CD4-positive, alpha-beta T cell treated with Interleukin-12 subunit alpha and Interleukin-12 subunit beta, for 1 hour (primary cell): ENCODE data around the gene ZFP57.

Experiments used
- DNase-seq: peaks from one replicate; pipeline ENCODE4 v3.0.0-alpha.2; 2020

Gene ZFP57

DNA sequence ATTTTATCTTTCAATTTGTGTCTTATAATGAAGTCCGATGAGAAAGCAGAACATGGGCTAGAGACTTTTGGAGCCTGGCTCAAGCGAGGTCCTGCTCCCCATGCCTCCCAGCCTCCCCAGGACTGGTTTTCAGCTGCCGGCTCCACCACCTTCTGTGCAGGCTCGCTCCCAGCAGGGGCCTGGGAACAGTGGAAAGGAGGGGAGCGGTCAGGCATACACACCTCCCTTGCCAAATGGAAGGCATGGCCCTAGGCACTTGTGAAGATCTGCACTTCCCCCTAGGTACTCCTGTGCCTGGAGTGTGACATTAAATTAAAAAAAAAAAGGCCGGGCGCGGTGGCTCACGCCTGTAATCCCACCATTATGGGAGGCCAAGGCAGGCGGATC is 28.8 kb downstream of the ZFP57 start:
- DNase-seq: no peak

DNA sequence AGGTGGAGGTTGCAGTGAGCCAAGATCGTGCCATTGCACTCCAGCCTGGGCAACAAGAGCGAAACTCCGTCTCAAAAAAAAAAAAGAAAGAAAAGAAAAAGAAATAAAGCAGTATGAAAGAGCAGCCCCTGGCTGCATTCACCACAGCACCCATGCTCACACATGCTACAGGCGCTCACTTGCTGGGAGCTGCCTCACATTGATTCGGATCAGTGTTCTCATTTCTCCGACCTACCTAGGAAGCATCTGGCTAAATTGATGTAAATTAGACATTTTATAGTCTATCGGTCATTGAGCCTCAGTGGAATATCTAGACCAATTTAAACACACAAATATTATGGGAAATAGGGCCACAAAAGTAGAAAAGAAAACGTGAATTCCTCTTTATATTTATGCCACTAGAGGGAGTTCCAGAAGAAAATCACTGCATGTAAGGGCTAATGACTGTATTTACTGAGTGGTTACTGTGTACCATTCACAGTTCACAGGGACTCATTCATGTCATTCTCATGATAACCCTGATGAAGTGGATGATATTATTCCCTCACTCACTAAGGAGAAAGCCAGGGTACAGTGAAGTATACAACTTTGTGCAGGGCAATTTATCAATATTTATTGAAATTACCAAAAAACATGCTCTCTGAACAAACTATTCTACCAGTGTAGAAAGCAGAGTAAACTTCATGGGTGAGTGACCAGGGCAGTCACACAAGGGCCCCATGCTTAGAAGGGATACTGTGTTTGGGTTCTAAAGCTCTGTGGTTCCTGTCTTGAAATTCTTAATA is 29.3 kb downstream of the ZFP57 start:
- DNase-seq: peak; percentile 49

DNA sequence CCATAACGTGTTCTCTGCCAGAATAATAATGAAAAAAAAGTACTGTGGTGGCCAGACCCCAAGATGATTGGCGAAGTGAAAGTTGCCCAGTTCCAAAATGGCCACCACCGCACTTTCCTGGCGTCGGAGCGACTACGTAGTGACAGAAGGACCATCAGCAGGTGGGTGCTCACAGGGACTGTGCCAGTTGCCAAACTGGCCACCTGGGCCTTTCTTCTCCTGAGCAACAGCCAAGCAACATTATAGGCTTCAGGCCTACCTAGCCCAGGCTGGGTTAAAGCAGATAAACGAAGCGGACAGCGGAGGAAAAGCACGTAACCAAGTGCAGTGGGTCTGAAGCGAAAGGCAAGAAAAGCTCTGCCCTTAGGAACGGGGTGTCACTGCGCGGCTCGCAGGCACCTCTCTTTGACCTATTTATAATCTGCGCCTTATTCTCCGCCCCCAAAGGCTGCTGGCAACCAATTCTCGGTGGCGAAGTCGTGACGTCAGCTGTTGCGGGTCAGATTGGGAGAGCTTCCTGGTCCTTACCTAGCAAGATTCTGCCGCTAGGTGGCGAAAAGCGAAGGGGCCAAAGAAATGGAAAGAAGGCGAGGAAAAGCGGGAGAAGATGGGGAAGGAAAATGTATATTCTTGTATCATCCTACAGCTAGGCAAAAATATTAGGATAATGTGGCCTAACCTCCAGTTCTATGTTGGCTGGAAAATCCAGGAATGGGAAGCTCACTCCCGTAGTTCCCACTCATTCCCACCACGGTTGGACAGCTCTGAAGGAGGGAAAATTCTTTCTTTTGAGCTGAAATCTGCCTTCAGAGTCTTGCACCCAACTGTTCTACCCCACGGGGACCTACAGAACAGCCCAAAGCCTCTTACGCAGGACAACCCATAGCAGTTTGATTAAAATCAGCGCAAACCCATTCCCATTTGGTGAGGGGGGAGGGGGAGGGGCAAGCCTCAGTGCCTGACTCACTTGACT is 31.0 kb downstream of the ZFP57 start:
- DNase-seq: peak; percentile 99

DNA sequence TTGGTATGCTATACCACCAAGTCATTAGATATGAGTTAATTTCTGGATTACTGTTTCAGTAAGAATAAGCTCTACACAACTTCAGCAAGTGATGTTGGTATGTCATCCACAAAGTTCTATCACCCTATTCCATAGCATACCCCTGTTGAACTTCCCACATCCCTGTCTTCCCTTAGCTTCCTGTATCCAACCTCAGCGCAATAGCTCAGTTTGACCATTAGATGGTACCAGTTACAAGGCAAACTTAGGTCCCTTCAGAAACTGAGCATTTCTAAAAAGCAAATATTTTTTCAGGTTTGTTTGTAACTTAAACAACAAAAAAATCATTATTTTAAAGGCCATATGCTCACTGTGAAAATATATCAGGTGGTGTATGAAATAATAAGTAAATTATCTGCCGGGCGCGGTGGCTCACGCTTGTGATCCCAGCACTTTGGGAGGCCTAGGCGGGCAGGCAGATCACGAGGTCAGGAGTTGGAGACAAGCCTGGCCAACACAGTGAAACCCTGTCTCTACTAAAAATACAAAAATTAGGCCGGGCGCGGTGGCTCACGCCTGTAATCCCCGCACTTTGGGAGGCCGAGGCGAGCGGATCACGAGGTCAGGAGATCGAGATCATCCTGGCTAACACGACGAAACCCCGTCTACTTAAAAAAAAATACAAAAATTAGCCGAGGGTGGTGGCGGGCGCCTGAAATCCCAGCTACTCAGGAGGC is 32.9 kb downstream of the ZFP57 start:
- DNase-seq: no peak

DNA sequence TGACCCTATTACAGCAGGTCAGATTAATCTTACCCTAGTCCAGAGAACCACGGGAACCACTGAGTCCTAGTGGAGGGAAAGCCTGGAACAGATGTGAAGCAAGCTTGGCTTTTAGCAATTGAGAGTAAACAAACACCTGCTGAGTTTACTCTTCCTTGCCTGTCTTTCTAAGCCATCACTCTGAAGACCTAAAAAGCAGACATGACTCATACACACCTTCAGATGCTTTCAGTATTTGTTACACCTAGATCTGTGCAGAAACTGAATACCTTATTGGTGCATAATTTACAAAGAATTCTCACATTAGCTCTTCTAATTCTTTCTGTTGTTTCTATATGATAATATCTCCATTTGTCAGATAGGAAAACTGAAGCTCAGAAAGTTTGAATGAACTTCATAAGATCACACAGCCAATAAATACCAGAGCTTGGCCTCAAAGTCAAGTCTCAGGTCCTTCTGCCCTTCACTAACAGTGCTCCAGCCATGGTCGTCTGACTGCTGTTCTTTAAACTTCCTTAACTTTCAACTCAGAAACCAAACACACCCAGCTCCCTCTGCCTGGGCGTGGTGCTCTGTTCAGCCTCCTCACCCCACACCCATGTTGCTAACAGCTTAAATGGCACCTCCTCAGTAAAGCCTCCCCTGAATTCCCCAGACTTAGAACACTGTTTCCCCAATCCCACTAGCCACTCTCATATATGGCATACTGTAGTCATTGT is 39.4 kb downstream of the ZFP57 start:
- DNase-seq: peak; percentile 44

DNA sequence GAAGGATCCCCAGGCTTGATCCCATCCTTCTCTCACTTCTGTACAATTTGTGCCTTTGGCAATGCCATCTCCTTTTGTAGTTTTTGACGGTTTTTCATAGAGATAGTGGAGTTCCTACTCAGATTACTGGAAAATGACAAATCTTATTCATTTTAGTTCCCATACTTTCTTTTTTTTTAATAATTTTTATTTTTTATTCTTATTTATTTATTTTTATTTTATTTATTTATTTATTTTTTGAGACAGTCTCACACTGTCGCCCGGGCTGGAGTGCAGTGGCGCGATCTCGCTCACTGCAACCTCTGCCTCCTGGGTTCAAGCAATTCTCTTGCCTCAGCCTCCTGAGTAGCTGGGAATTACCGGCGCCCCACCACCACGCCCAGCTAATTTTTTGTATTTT is 43.7 kb downstream of the ZFP57 start:
- DNase-seq: no peak

DNA sequence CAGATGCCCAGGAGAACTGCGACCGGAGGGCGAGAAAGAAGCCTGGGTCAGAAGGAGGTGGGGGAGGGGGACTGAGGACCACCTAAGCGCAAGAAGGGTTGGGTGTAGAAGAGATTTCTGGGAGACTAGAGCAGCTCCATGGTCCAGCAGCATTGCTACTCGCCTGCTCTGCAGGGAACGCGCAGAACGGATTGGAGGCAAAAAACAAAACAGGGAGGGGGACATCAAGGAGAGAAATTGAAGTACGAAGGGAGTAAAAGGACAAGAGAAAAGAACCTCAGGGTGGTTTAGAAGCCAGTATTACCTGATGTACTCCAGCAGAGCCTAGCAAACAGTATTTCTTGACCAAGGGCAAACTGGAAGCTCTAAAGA is 47.4 kb downstream of the ZFP57 start:
- DNase-seq: no peak

DNA sequence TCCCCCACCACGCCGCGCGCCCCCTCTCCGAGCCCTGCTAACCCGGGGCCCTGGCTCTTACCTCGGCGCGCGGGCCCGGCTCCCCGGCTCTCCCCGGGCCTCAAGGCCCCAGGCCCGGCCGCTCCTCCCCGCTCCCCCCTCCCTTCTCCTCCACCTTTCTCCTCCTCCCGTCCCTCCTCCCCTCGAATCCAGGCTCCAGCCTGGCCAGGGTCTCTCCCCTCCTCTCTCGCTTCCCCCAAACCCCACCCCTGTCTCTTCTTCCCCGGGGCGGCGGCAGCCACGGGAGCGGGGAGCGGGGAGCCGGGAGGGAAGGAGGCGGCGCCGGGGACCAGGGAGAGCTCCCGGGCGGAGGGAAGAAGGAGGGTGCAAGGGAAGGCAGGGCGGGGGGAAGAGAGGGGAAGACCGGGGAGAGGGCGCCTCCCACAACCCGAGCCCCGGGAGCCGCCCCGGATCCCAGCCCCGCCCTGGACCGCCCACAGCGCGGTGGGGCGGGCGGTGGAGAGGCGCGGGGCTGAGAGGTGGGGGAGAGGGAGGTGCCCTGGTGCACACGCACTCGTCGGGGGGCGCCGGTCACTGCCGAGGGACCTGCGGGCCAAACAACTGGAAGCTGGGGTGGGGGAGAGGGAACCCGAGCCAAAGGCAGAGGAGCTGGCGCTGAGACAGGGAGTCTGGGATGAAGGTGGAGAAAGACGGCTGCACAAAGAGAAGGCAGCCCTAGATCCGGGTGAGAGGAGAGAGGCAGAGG is 48.0 kb downstream of the ZFP57 start, which contains the start of gene GABBR1:
Gene GABBR1 (minus strand): TSS at position 395 of the 745 bp plus-strand sequence. CDS start 798 bp downstream, outside the sequence.
- DNase-seq: peak; percentile 77

DNA sequence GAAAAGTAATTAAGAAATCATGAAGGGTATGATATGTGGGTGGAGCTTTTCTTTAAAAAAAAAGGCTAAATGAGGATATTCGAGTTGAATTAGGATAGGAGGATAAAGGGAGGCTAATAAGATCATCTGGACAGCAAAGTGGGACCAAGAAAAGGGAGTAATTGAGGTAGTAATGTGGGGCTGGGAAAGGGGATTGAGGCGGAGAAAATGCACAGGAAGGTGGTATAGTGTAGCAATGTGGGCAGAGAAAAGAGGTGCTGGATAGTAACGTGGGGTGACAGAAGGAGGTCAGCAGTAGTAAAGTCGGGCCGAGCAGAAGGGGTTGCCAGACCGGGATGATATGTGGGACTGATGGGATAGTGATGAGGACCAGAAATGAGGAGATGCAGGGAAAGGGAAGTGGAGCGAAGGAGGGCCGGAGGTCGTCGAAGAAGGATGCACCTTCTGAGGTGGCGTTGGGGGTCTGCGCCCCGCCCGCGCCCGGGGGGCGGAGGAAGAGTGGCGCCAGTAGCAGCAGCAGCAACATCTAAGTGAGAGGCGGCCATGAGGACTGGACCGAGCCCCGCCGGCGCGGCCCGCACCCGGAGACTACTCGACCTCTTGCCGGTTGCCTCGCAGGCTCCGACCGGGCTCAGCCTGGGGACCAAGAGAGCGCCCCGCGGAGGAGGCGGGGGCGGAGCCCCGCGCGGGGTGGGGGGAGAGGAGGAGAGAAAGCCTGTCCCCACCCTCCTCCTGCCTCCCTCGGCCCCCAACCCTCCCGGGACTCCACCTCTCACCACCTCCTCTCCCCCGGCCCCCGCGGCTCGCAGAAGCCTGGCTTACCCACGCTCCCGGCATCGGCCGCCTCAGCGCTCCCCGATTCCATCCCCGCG is 48.9 kb downstream of the ZFP57 start:
- DNase-seq: peak; percentile 72

DNA sequence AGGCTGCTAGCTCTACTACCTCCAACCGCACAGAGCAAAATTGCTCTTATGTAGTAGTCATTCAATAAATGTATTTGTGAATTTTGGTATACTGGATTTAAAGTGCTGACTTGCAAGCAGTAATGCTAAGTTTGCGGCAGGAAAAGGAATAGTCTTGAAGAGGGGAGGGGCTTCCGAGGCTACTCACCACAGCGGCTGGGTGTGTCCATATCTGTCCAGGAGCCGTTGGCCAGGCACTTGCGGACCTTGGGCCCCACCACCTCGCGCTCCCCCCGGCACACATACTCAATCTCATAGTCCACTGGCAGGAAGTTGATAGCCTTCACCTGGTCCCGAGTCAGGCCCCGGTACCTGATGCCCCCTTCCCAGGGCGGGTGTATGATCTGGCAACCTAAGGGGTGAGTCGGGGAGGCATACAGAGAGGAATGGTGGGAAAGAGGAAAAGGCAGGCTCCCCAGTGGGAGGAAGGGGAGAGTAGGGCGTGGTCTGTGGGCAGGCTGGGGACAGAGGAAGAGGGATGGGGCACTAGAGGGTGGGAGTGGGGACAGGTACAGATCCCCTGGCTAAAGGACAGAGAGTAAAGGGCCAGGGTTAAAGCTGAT is 49.6 kb downstream of the ZFP57 start:
- DNase-seq: no peak

DNA sequence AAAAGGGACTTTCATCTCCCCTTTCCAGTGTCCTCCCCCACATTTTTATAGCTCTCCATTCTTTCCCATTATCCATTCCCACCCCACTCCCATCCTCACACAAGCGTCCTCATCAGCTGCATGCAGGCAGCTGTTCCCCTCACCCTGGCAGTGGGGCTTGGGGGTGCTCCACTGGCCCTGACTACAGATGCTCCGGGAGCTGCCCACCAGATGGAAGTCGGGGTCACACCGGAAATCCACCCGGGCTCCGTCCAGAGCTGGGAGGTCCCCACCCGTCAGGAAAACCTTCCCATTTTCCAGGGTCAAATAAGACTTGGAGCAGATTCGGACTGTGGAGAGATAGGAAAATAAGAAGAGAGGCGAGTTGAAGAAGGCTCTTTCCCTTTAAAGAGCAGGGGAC is 50.6 kb downstream of the ZFP57 start:
- DNase-seq: no peak

DNA sequence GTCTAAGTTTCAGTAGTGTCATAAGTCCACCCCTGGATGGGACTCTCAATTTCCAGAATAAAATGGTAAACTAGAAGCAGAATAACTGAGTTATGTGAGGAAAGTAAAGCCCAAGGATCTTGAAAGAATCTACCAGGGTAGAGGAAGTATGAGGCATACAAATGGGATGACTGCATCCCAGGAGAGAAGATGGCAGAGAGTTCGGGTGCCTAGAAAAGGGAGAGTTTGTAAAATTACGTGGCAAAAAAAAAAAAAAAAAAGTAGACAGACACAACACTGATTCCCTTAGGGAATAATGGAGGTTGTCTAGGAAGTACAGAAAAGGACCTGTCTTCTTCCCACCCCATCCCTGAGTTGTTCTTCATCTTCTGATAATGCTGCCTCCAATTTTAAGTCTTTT is 51.4 kb downstream of the ZFP57 start:
- no peak for DNase-seq

DNA sequence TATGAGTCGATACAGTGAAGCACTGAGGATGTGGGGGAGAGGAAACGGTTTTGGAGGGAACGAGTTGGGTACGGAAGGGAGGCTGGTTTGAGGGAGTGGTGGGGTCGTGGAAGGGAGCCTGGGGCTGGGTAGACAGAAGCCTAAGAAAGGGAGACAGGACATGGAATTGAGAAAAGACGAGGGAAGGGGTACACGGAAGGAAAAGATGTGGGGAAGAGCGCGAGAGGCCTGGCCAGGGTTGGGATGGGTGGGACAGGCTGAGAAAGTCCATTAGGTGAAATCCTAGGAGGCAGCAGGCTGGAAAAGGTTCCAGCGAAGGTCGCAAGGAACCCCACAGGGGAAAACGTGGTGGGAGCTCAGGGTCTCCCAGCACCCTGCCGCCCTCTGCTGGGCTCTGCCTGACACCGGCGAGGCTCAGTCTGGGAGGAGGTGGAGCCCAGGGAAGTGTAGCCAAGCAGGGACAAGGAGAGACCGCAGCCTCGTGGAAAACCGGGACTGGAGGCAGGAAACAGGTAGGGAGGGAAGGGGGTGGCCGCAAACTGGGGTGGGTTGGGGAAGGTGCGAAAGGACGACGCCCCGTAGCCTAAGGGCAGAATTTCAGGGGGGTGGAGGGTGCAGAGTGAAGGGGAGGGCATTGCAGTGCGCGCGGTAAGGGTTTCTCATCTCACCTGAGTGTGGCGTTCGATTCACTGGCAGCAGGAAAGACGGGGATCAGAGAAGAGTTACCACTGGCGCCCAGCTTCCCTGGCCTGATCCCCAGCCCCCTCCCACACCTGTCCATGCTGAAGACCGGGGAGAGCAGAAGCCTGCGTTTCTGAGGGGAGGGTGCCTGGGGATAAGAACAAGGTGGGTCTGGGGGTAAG is 52.3 kb downstream of the ZFP57 start:
- peak; percentile 48 for DNase-seq

DNA sequence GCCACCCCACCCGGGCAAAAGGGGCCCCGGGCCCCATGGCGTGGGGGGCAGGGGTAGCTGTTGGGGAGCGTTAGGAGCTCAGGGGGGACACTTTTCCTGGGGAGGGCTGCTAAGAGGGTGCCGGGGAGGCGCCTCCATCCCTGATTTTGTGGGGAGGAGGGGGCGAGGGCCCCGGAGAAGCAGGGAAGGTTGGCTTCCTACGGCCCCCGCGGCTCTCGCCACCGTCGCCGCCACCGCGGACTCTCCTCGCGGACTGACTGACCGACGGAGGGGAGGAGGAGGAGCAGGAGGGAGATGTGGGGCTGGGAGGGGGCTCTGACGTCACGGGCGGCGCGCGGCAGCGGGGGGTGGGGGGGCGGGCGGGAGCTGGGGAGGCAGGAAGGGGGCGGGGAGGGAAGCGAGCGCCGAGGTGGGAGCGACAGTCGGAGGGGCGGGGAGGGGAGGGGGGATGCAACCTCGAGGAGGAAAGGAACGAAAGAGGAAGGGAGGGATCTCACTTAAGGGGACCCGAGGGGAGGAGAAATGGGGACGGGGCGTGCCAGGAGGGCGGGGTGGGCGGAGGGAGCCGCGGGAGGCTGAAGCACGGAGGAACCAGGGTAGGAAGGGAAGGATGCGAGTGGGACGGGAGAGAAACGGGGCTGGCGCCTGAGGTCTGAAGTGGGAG is 53.1 kb downstream of the ZFP57 start:
- peak; percentile 76 for DNase-seq

DNA sequence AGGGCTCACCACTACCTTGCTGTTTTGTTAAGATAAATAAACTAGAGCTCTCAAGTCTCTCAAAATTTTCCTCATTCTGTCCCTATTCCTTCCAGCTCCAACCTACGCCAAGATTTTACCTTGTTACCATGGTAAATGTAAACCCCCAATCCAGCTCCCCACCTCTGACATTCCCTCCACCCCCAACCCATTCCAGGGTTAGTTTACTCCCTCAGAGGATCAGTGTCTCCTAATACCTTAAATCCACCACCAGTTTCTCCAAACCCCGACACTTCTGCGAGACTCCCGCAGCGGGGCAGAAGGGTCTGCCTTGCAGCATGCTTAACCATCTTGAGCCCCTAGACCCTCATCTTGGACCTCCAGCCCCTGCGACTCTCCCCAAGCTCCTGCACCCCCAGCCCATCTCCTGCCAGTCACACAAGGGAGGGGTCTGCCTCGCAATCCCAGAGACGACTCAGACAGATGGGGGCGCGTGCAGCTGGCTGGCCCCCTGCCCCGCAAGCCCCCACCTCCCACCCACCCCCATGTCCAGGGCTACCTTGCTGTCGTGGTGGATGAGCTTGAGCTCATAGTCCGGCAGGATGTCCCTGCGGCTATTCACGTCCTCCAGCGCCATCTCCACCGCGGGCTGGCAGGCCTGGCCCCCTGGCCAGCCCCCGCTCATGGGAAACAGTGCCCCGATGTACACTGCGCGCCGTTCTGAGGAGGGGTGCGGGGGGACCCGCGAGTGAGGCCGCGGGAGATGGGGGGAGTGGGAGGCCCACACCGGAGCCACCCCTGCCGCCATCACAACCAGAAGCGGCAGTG is 53.8 kb downstream of the ZFP57 start:
- DNase-seq: no peak

DNA sequence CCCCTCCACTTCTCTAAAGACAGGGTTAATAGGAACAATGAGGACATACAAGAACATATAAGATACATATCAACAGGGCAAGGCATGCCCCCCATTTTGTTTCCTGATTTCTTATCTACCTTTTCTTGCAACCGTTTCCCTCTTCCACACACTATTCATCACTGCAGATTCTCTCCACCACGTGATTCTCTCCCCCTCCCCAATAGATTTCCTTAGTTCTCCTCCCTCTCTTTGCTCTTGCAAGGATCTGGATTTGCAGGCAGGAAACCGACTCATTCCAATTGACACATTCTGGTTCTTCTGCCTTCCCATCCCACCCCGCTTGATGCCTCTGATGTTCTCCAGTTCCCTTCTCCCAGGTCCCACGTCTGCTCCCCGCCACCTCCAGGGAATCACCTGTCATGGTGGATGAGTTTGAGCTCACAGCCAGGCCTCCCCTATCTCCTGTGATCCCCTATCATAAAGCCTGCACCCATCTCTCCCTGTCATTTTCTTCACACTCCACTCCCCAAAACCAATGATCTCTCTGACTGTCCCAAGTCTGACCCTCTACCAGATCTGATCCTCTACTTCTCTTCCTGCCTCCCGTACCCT is 55.5 kb downstream of the ZFP57 start:
- DNase-seq: no peak

DNA sequence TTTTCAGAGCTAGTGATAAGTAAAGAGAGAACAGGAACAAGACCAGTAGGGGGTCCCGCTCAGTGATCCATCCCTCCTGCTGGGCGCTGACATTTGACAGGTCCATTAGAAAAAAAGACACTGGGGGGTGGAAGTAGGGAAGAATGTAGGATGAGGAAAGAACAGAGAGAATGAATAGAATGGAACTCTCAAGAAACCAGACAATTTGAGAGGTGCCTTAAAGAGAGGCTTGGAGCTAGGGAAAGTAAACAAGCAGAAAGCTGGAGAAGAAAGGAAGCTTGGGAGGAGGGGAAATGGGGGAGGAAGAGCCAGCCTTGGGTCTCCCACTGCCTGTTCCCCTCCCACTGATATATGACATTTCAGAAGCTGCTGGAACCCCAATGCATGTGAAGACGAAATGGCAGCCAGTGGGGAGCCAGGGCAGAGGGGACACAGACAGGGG is 56.4 kb downstream of the ZFP57 start:
- DNase-seq: no peak
